HEK293 (cell line): ENCODE data around the gene ZSCAN18.

Source experiments
- CTCF ChIA-PET: fragments of 350-600 bp; formaldehyde crosslinking; extraction: SDS; loops from one replicate; lab custom pipeline; 2021; ENCODE audit warnings: antibody characterized with exemption; lab: Yijun Ruan, JAX
- POLR2A ChIA-PET: fragments of 300-600 bp; formaldehyde crosslinking; extraction: SDS; loops from one replicate; lab custom pipeline; 2020; ENCODE audit warnings: antibody characterized with exemption, inconsistent platforms; lab: Yijun Ruan, JAX
- H3K27ac ChIP-seq: fragments of 200-500 bp; sonication (Bioruptor generic); 2 replicates; pipeline ENCODE4 v1.5.1; 2014; ENCODE audit warnings: low read depth, low read length, control low read depth, inconsistent platforms; ENCODE audit errors: extremely low read depth
- H3K36me3 ChIP-seq, 2 experiments: fragments of 200-500 bp in 1 of 2; sonication (Bioruptor generic) in 1 of 2; 1 replicate in 1 of 2; 2 replicates in 1 of 2; pipeline ENCODE4 v1.5.1; 2014 to 2017; ENCODE audit warnings: inconsistent platforms in 2 of 2, low read length in 2 of 2; ENCODE audit not compliant: control insufficient read depth in 2 of 2, insufficient read depth in 1 of 2
- H3K4me1 ChIP-seq: fragments of 200-500 bp; sonication (Bioruptor generic); 2 replicates; pipeline ENCODE4 v1.5.1; 2014; ENCODE audit warnings: mild to moderate bottlenecking, low read length, inconsistent platforms; ENCODE audit not compliant: control insufficient read depth, insufficient read depth
- H3K4me3 ChIP-seq: 2 replicates; pipeline ENCODE4 v1.5.1; 2011; ENCODE audit warnings: low read depth, mild to moderate bottlenecking, control low read depth, low read length, moderate library complexity
- H3K9me3 ChIP-seq: fragments of 200-500 bp; sonication (Bioruptor generic); 2 replicates; pipeline ENCODE4 v1.5.1; 2014; ENCODE audit warnings: low read depth, low read length, inconsistent platforms; ENCODE audit not compliant: control insufficient read depth, insufficient read depth
- BCL6B ChIP-seq: fragments of 450-650 bp; formaldehyde crosslinking; IDR thresholded peaks from 2 replicates; pipeline ENCODE4 v1.5.1; 2017; ENCODE audit warnings: missing biosample characterization, missing genetic modification characterization
- KLF1 ChIP-seq: fragments of 450-650 bp; formaldehyde crosslinking; IDR thresholded peaks from 2 replicates; pipeline ENCODE4 v1.5.1; 2016; ENCODE audit warnings: missing biosample characterization, missing genetic modification characterization
- KLF9 ChIP-seq: fragments of 450-650 bp; formaldehyde crosslinking; IDR thresholded peaks from 2 replicates; pipeline ENCODE4 v1.5.1; 2016; ENCODE audit warnings: missing biosample characterization, missing genetic modification characterization, low read depth
- ZBTB17 ChIP-seq: fragments of 450-650 bp; formaldehyde crosslinking; IDR thresholded peaks from 2 replicates; pipeline ENCODE4 v1.5.1; 2016; ENCODE audit warnings: missing biosample characterization, missing genetic modification characterization
- ZEB2 ChIP-seq: fragments of 450-650 bp; formaldehyde crosslinking; IDR thresholded peaks from 2 replicates; pipeline ENCODE4 v1.5.1; 2016; ENCODE audit warnings: missing biosample characterization, missing genetic modification characterization
- ZNF138 ChIP-seq: fragments of 450-650 bp; formaldehyde crosslinking; IDR thresholded peaks from 2 replicates; pipeline ENCODE4 v1.5.1; 2016; ENCODE audit warnings: missing biosample characterization, missing genetic modification characterization, borderline replicate concordance
- ZNF19 ChIP-seq: fragments of 450-650 bp; formaldehyde crosslinking; IDR thresholded peaks from 2 replicates; pipeline ENCODE4; 2016; ENCODE audit warnings: missing biosample characterization, missing genetic modification characterization, low read depth
- ZNF2 ChIP-seq: fragments of 450-650 bp; formaldehyde crosslinking; IDR thresholded peaks from 2 replicates; pipeline ENCODE4 v1.5.1; 2016; ENCODE audit warnings: missing biosample characterization, missing genetic modification characterization
- ZNF202 ChIP-seq: fragments of 450-650 bp; formaldehyde crosslinking; IDR thresholded peaks from 2 replicates; pipeline ENCODE4 v1.5.1; 2016; ENCODE audit warnings: missing biosample characterization, missing genetic modification characterization, borderline replicate concordance
- ZNF473 ChIP-seq: fragments of 450-650 bp; formaldehyde crosslinking; IDR thresholded peaks from 2 replicates; pipeline ENCODE4 v1.5.1; 2017; ENCODE audit warnings: missing biosample characterization, missing genetic modification characterization
- ZNF513 ChIP-seq: fragments of 450-650 bp; IDR thresholded peaks from 2 replicates; pipeline ENCODE4 v1.5.1; 2018; ENCODE audit warnings: missing biosample characterization, missing genetic modification characterization
- ZNF529 ChIP-seq: fragments of 450-650 bp; formaldehyde crosslinking; IDR thresholded peaks from 2 replicates; pipeline ENCODE4 v1.5.1; 2017; ENCODE audit warnings: missing genetic modification characterization, missing biosample characterization; ENCODE audit not compliant: insufficient replicate concordance
- ZNF549 ChIP-seq: fragments of 450-650 bp; IDR thresholded peaks from 2 replicates; pipeline ENCODE4 v1.5.1; 2018; ENCODE audit warnings: missing biosample characterization, missing genetic modification characterization, mild to moderate bottlenecking, inconsistent platforms, moderate library complexity
- ZNF555 ChIP-seq: fragments of 450-650 bp; formaldehyde crosslinking; conservative IDR thresholded peaks from 2 replicates; pipeline ENCODE4 v1.5.1; 2017; ENCODE audit warnings: missing biosample characterization, mild to moderate bottlenecking, missing genetic modification characterization, inconsistent platforms
- ZNF610 ChIP-seq: fragments of 450-650 bp; formaldehyde crosslinking; IDR thresholded peaks from 2 replicates; pipeline ENCODE4 v1.5.1; 2016; ENCODE audit warnings: missing biosample characterization, missing genetic modification characterization, borderline replicate concordance
- ZNF639 ChIP-seq: fragments of 450-650 bp; formaldehyde crosslinking; IDR thresholded peaks from 2 replicates; pipeline ENCODE4 v1.5.1; 2016; ENCODE audit warnings: missing biosample characterization, missing genetic modification characterization
- ZNF670 ChIP-seq: fragments of 450-650 bp; formaldehyde crosslinking; IDR thresholded peaks from 2 replicates; pipeline ENCODE4 v1.5.1; 2016; ENCODE audit warnings: missing biosample characterization, missing genetic modification characterization, low read depth
- ZNF677 ChIP-seq: fragments of 450-650 bp; IDR thresholded peaks from 2 replicates; pipeline ENCODE4 v1.5.0; 2018; ENCODE audit warnings: missing biosample characterization, mild to moderate bottlenecking, missing genetic modification characterization, moderate library complexity
- ZNF747 ChIP-seq: fragments of 450-650 bp; formaldehyde crosslinking; IDR thresholded peaks from 2 replicates; pipeline ENCODE4 v1.5.1; 2016; ENCODE audit warnings: missing biosample characterization, missing genetic modification characterization
- ZNF837 ChIP-seq: fragments of 450-650 bp; formaldehyde crosslinking; IDR thresholded peaks from 2 replicates; pipeline ENCODE4 v1.5.1; 2016; ENCODE audit warnings: missing biosample characterization, missing genetic modification characterization
- ZSCAN23 ChIP-seq: fragments of 450-650 bp; formaldehyde crosslinking; IDR thresholded peaks from 2 replicates; pipeline ENCODE4 v1.5.1; 2016; ENCODE audit warnings: missing biosample characterization, missing genetic modification characterization

The ZSCAN18 gene

GRCh38 chr19:58093071-58093470 is 5.0 kb downstream of the ZSCAN18 start:
- no peak overlapping the region for H3K27ac ChIP-seq
- POLR2A ChIA-PET: interaction anchor here (0.6 to 1.1 kb wide), 5 partner anchors 10 to 841 kb away, joined by 3 to 6 read pairs (median 4); no protein-coding TSS in a partner anchor
- no peak for TF ChIP-seq ZNF677
- TF ChIP-seq ZNF747: no peak
- TF ChIP-seq ZEB2 (tag by site-specific recombination): no peak
- no peak for TF ChIP-seq ZSCAN23 (tag by site-specific recombination)
- no peak for TF ChIP-seq ZNF549
- no peak for TF ChIP-seq KLF1 (tag by site-specific recombination)
- TF ChIP-seq, all 188 proteins: peak for 0
- Histone ChIP-seq H3K4me1 (no peaks in the 10 kb centered on the region), H3K9me3 (peaks cover 6% of the 10 kb centered on the region), H3K4me3 (no peak overlapping the region), H3K36me3 (peaks cover 0 to 44% of the 10 kb centered on the region in 2 experiments; a peak in 2 of 3 replicates)
- CTCF ChIA-PET: interaction anchor here (0.6 to 0.7 kb wide), 2 partner anchors 102 to 208 kb away, joined by 3 read pairs; no protein-coding TSS in a partner anchor

GRCh38 chr19:58091251-58091995 is 6.6 kb downstream of the ZSCAN18 start:
- Histone ChIP-seq H3K27ac (no peak overlapping the region), H3K4me1 (no peaks in the 10 kb centered on the region), H3K9me3 (peaks cover 3% of the 10 kb centered on the region), H3K36me3 (peaks cover 4 to 53% of the 10 kb centered on the region in 2 experiments; a peak in 2 of 3 replicates), H3K4me3 (no peak overlapping the region)
- ChIA-PET POLR2A (interaction anchor here (0.6 to 1.5 kb wide), 3 partner anchors 9 to 129 kb away, joined by 4 to 6 read pairs (median 4); no protein-coding TSS in a partner anchor), CTCF (interaction anchor here (0.6 to 0.7 kb wide), 2 partner anchors 32 to 1177 kb away, joined by 3 read pairs; no protein-coding TSS in a partner anchor)
- TF ChIP-seq ZNF610 (tag by site-specific recombination) (no peak), ZNF670 (tag by site-specific recombination) (no peak), ZBTB17 (tag by site-specific recombination) (no peak), ZNF138 (no peak), ZNF639 (no peak), ZNF202 (tag by site-specific recombination) (no peak), ZNF473 (tag by site-specific recombination) (no peak), ZNF555 (no peak), ZNF19 (tag by site-specific recombination) (no peak), ZNF2 (no peak), BCL6B (tag by site-specific recombination) (no peak), ZNF837 (tag by site-specific recombination) (no peak), ZNF529 (tag by site-specific recombination) (no peak), KLF9 (tag by site-specific recombination) (no peak), ZNF513 (tag by site-specific recombination) (no peak), ZSCAN23 (tag by site-specific recombination) (no peak)
